MM.1S (cell line): ENCODE data around the gene LRIT1.

Experiments
- DNase-seq: peaks from one replicate; pipeline ENCODE4 v3.0.0-alpha.2; 2015
- H2AFZ ChIP-seq: fragments of 300-600 bp; sonication (generic); 2 replicates; pipeline ENCODE4 v1.6.0; 2016; ENCODE audit warnings: antibody characterized with exemption, low read length
- H3F3A ChIP-seq: fragments of 300-600 bp; sonication (generic); 2 replicates; pipeline ENCODE4 v1.6.1; 2016; ENCODE audit warnings: mild to moderate bottlenecking, antibody characterized with exemption, low read length, moderate library complexity, mixed read lengths; ENCODE audit not compliant: insufficient read depth
- H3K27ac ChIP-seq: fragments of 300-600 bp; sonication (generic); 2 replicates; pipeline ENCODE4 v1.5.1; 2016; ENCODE audit warnings: mild to moderate bottlenecking, low read length
- H3K27me3 ChIP-seq: fragments of 300-600 bp; sonication (generic); replicated peaks from 2 replicates; pipeline ENCODE4 v1.6.0; 2016; ENCODE audit warnings: low read length; ENCODE audit not compliant: insufficient read depth
- H3K36me3 ChIP-seq: fragments of 300-600 bp; sonication (generic); replicated peaks from 2 replicates; pipeline ENCODE4 v1.6.1; 2016; ENCODE audit warnings: mild to moderate bottlenecking, low read length, mixed read lengths; ENCODE audit not compliant: insufficient read depth
- H3K4me1 ChIP-seq: fragments of 300-600 bp; sonication (generic); 2 replicates; pipeline ENCODE4 v1.6.1; 2016; ENCODE audit warnings: low read length, mixed read lengths
- H3K4me2 ChIP-seq: fragments of 300-600 bp; sonication (generic); 2 replicates; pipeline ENCODE4 v1.6.0; 2016; ENCODE audit warnings: low read depth, low read length
- H3K4me3 ChIP-seq: fragments of 300-600 bp; sonication (generic); 2 replicates; pipeline ENCODE4 v1.5.1; 2016; ENCODE audit warnings: low read length, mixed read lengths
- H3K79me2 ChIP-seq: fragments of 300-600 bp; sonication (generic); 2 replicates; pipeline ENCODE4 v1.6.1; 2016; ENCODE audit warnings: mixed run types, low read length, mixed read lengths
- H3K9ac ChIP-seq: fragments of 300-600 bp; sonication (generic); 2 replicates; pipeline ENCODE4 v1.6.1; 2016; ENCODE audit warnings: low read length, mixed read lengths
- H3K9me2 ChIP-seq: fragments of 300-600 bp; sonication (generic); replicated peaks from 2 replicates; pipeline ENCODE4 v1.6.1; 2016; ENCODE audit warnings: mild to moderate bottlenecking, low read length, mixed read lengths; ENCODE audit not compliant: insufficient read depth
- H3K9me3 ChIP-seq: fragments of 300-600 bp; sonication (generic); replicated peaks from 2 replicates; pipeline ENCODE4 v1.6.1; 2016; ENCODE audit warnings: mild to moderate bottlenecking, low read length, mixed read lengths; ENCODE audit not compliant: insufficient read depth
- H4K20me1 ChIP-seq: fragments of 300-600 bp; sonication (generic); 2 replicates; pipeline ENCODE4 v1.6.1; 2016; ENCODE audit warnings: mild to moderate bottlenecking, low read length, moderate library complexity, mixed read lengths; ENCODE audit not compliant: insufficient read depth
- EZH2 ChIP-seq: fragments of 300-600 bp; sonication (generic); optimal IDR thresholded peaks from 2 replicates; pipeline ENCODE3; 2017; ENCODE audit warnings: low read depth, mild to moderate bottlenecking, antibody characterized with exemption, low read length, mixed read lengths
- EZH2phosphoT487 ChIP-seq: fragments of 300-600 bp; sonication (generic); IDR thresholded peaks from 2 replicates; pipeline ENCODE4 v1.6.1; 2018; ENCODE audit warnings: antibody characterized with exemption, low read length
- TF ChIP-seq, protein P1 (sequence below): fragments of 300-600 bp; sonication (generic); IDR thresholded peaks from 2 replicates; pipeline ENCODE4 v1.5.1; 2016; ENCODE audit warnings: antibody characterized with exemption, low read length, mixed read lengths

The LRIT1 gene

DNA sequence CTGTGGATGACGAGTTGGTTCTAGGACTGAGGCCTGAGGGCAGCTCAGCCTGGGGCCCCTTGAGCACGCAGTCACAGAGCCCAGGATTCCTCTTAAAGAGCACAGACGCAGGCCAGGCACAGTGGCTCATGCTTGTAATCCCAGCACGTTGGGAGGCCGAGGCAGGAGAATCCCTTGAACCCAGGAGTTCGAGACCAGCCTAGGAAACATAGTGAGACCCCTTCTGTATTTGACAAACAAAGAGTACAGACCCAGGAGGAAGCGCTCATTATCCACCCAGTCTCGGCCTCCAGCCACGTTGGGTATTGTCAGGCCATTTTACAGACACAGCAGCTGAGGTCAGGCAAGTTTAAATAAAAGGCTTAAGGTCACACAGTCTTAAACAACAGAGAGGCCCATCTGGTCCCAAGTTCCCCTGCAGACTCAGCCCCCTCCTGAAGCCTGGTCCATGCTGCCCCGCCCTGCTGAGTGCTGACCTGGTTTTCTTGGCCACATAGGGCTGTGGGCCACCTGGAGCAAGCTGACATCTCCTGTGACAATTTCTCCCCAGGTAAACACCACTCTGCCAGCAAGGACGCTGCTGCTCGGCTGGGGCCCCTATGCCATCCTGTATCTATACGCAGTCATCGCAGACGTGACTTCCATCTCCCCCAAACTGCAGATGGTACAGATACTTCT lies 16.1 kb upstream of the LRIT1 start:
- H3F3A ChIP-seq, result no peaks in the 10 kb centered on the region
- no peaks in the 10 kb centered on the region for H3K79me2 ChIP-seq
- H3K4me2 ChIP-seq, result no peak overlapping the region
- no peak for DNase-seq
- no peaks in the 10 kb centered on the region for H3K9me3 ChIP-seq
- H3K36me3 ChIP-seq, result no peaks in the 10 kb centered on the region
- no peaks in the 10 kb centered on the region for H3K27me3 ChIP-seq
- no peak overlapping the region for H3K9ac ChIP-seq
- no peak overlapping the region for H3K27ac ChIP-seq
- no peaks in the 10 kb centered on the region for H3K4me1 ChIP-seq
- no peaks in the 10 kb centered on the region for H4K20me1 ChIP-seq
- no peak for TF ChIP-seq EZH2phosphoT487
- no peak for TF ChIP-seq EZH2
- TF ChIP-seq, protein P1, sequence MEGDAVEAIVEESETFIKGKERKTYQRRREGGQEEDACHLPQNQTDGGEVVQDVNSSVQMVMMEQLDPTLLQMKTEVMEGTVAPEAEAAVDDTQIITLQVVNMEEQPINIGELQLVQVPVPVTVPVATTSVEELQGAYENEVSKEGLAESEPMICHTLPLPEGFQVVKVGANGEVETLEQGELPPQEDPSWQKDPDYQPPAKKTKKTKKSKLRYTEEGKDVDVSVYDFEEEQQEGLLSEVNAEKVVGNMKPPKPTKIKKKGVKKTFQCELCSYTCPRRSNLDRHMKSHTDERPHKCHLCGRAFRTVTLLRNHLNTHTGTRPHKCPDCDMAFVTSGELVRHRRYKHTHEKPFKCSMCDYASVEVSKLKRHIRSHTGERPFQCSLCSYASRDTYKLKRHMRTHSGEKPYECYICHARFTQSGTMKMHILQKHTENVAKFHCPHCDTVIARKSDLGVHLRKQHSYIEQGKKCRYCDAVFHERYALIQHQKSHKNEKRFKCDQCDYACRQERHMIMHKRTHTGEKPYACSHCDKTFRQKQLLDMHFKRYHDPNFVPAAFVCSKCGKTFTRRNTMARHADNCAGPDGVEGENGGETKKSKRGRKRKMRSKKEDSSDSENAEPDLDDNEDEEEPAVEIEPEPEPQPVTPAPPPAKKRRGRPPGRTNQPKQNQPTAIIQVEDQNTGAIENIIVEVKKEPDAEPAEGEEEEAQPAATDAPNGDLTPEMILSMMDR, result no peak
- no peak overlapping the region for H3K4me3 ChIP-seq
- H3K9me2 ChIP-seq, result no peaks in the 10 kb centered on the region
- no peak overlapping the region for H2AFZ ChIP-seq

DNA sequence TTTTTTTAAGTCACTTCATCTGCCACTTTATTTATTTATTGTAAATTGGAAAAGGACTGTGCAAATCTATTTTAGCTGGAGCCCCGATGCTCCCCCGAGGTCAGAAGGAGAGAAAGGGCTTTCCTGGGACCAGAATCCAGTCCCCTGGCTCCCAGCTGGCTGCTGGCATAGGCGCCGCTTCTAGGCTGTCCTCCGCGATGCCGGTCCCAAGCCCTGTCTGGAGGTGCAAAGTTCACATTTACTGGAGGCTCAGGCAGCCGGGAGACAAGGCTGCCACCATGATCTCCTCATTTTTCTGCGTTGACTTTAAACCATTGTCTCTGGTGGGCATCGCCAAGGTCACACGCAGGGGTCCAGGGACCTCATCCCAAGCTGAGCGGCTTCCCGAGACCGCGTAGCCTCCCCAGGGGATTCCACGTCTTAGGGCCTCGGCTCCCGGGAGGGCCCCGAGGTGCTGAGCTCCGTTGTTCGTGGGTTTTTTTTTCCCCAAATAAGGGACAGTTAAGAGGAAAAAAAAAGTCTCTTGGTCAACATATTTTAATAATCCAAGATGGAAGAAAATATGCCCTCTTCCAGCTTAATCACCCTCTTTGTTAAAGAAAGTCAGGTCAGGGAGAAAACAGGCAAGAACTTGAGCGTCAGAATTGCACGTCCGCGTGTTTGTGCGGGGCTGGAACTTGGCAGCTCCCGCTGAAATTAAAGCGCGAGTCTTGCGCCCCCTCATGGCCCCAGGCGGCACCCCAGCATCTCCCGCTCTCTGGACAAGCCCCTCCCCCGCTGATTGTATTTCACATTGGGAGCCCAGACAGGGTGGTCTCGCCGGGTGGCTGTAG lies 15.4 kb upstream of the LRIT1 start:
- no peaks in the 10 kb centered on the region for H3K27me3 ChIP-seq
- no peaks in the 10 kb centered on the region for H3K36me3 ChIP-seq
- H2AFZ ChIP-seq, result no peak overlapping the region
- no peak overlapping the region for H3K4me3 ChIP-seq
- H3K9ac ChIP-seq, result no peak overlapping the region
- no peaks in the 10 kb centered on the region for H3K79me2 ChIP-seq
- TF ChIP-seq, protein P1, result no peak
- TF ChIP-seq EZH2 (no peak), EZH2phosphoT487 (no peak)
- H3K27ac ChIP-seq, result no peak overlapping the region
- H3K9me3 ChIP-seq, result no peaks in the 10 kb centered on the region
- no peaks in the 10 kb centered on the region for H4K20me1 ChIP-seq
- no peaks in the 10 kb centered on the region for H3K9me2 ChIP-seq
- H3K4me2 ChIP-seq, result no peak overlapping the region
- no peaks in the 10 kb centered on the region for H3K4me1 ChIP-seq
- no peaks in the 10 kb centered on the region for H3F3A ChIP-seq
- no peak for DNase-seq

DNA sequence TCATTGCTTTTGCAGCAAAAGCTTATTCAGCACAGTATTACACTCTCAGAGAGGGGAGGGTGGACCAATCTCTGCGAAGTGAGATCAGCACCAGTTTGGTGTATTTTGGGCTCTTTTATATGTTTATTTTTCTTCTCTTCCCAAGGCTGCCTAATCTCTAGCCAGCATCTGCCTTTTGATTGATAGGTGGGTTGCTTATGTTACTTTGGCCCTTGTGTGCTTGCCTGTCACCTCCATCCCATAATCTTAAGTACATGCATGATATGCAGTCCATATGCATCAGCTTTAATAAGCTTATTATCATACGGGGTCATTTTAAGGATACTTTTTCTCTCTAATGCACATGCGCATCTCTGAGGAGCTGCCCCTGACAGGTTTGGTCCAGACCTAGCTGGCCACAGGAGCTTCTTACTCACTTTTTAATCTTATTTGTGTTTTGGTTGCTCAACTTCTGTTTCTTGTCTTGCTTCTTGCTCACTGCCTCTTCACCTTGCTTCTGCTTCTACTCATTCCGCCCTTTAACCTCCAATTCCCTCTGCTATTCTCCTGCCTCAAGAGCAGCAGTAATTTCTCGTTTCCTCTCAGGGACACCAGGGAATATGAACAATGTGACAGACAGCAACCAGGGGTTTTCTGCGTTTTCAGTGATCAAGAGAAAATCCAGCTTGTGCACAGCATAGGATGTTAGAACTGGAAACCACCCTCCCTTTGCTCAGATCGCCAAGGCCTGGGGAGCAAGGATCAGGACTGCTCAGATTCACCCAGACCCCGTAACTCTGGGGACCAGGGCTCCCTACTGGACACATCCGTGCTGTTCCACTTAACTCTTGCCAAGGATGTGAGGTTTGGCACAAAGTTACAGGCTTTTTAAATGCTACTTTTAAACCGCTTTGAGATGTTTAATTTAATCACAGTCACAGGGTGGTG lies 13.5 kb upstream of the LRIT1 start:
- H3K9me2 ChIP-seq, result no peaks in the 10 kb centered on the region
- H3K4me1 ChIP-seq, result no peaks in the 10 kb centered on the region
- no peak for DNase-seq
- H3K9me3 ChIP-seq, result no peaks in the 10 kb centered on the region
- no peak overlapping the region for H3K4me2 ChIP-seq
- no peaks in the 10 kb centered on the region for H3K36me3 ChIP-seq
- H4K20me1 ChIP-seq, result no peaks in the 10 kb centered on the region
- no peaks in the 10 kb centered on the region for H3F3A ChIP-seq
- H2AFZ ChIP-seq, result no peak overlapping the region
- H3K4me3 ChIP-seq, result no peak overlapping the region
- no peak overlapping the region for H3K9ac ChIP-seq
- no peaks in the 10 kb centered on the region for H3K79me2 ChIP-seq
- no peak for TF ChIP-seq EZH2
- no peak for TF ChIP-seq EZH2phosphoT487
- H3K27me3 ChIP-seq, result no peaks in the 10 kb centered on the region
- no peak overlapping the region for H3K27ac ChIP-seq
